UCSD-AML1 (cell line): ENCODE data around the gene CDCA7L.

ENCODE experiments used
- DNase-seq: peaks from one replicate; lab custom pipeline; 2025; ENCODE audit not compliant: unreplicated experiment; lab: John Stamatoyannopoulos, UW

CDCA7L gene, protein sequence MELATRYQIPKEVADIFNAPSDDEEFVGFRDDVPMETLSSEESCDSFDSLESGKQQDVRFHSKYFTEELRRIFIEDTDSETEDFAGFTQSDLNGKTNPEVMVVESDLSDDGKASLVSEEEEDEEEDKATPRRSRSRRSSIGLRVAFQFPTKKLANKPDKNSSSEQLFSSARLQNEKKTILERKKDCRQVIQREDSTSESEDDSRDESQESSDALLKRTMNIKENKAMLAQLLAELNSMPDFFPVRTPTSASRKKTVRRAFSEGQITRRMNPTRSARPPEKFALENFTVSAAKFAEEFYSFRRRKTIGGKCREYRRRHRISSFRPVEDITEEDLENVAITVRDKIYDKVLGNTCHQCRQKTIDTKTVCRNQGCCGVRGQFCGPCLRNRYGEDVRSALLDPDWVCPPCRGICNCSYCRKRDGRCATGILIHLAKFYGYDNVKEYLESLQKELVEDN

DNA sequence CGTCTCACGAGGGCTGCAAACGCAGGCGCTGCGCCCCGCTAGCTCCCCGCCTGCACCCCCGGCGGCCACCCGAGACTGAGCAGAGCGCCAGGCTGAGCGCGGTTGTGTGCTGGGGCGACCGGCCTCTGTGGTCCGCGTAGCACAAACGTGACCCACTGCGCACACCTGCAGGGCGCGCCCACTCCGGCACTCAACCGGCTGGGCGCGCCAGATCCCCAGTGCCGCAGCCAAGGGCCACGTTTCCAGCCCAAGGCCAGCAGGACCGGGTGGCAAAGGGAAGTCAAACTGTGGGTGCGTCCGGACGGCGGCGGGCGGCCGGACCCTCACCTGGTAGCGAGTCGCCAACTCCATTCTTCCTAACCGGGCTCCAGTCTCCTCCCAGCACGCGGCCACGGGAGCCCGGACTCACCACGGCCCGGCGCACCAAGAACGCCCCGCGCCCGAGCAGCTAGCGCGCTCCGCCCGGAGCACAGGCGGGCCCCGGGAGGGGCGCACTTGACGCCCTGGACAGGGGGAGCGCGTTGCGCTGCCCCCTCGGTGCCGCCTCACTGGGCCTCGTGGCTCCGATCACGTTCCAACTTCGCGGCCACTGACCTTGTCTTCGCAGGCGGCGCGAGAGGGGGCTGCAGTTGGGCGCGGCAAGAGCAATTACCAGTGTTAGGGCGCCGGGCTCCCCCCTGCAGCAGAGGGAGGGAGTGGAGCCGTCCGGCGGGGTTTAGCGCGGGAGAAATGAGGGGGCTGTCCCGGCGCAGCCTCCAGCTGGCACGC, at the start of gene CDCA7L:
Gene CDCA7L, minus strand, starts transcription at position 446 of the 768 bp plus-strand sequence. Its CDS starts 95 bp downstream, at position 351.
- peak; percentile 67 for DNase-seq

DNA sequence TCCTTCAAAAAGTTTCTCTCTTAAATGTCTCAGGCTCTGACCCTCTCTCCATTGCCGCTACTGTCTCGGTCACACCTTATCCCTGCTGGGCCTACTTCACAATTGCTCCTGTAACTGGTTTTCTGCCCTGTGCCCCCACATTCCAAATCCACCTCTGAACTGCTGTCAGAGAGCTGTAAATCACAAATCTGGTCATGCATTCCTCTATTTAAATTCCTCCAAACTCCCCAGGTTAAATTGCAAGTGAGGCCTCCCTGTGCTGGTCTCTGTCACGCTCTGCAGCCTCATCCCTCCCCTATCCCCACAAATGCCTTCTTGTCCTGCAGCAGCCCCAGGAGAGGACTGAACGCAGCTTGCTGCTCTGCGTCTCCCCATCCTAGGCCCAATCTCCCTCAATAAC, 40.4 kb upstream of the CDCA7L start:
- DNase-seq: no peak

DNA sequence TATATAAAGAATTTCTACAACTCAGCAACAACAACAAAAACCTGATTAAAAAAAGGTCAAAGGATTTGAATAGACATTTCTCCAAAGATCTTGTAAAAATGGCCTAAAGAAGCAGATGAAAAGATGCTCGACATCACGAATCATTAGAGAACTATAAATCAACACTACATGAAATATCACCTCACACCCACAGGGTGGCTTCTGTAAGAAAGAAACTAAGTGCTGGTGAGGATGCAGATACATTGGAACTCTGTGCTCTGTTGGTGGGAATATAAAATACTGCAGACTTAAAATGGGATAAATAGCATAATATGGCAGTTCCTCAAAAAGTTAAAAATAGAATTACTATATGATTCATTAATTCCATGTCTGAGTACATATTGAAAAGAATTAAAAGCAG, 38.3 kb upstream of the CDCA7L start:
- DNase-seq: no peak

DNA sequence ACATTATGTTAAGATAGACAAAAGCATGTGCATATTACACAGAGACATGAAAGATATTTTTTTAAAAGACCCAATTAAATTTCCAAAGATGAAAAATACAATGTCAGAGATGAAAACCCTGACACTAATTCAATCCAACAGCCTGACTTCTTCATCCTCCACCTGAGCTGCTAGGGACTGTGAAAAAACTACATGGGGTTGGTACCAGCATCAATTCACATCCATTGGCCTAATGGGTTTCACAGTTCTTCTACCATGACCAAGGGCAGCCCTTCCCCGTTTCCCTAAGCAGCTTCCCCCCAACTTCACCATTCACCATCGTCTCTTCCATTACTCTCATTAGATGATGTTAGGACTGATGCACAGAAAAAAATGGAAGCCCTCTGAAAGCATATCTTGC, 37.4 kb upstream of the CDCA7L start:
- no peak for DNase-seq

DNA sequence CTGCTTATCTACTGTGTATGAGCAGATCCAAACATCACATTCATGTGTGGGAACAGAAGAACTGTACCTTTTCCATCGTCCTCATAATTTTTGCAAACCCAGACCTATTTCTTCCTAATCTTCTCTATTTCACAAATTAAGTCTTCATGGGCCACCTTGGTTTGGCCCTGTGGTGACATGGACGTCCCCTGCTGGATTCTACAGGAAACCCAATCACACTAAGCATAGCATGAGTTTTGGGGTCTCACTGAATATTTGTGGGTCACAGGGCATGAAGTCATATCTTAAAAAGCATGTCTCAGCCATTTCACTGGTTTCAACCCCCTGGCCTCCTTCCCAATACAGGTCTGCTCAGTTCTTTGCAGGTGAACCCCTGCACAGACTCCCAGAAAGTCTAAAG, 35.8 kb upstream of the CDCA7L start:
- no peak for DNase-seq

DNA sequence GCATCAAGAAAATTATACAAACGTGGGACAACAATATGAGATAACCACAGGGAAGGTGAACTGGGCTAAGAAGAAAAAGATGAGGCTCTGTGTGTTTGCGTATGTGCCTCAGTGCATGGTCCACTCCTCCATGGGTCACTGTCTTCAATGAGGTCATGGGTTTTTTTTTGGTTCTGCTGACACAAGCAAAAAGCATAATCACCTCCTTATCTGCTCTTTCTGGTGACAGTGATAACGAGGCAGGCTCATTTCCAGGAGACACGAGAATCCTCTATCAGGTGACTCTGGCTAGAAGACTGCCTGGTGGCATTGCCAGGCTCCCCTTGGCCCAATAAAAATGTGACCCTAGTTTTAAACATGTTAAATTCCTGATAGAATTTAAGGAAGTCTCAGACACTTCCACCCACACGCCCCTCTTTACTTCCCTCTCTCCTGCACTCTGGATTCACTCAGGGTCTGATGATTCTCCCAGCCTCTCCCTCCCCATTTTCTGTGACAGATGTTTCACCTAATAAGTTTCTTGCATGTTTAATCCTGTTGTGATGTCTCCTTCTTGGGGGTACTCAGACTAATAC, 35.3 kb upstream of the CDCA7L start:
- DNase-seq: no peak

DNA sequence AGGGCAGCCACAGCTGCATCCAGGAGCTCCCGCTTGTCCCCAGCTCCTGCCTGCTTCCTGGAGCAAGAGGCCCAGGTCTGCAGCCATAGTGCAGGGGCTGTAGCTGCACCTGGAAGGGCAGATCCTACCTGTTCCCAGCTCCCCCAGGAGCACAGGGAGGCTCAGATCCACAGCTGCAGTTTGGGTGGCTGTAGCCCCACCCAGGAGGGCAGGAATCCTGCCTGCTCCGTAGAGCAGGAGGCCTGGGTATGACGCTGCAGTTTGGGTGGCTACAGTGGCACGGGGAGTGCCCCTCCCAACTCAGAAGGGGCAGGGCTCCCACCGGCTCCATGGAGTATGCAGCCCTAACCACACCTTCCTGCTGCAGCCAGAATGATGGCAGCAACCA, 26.7 kb upstream of the CDCA7L start:
- peak; percentile 33 for DNase-seq

DNA sequence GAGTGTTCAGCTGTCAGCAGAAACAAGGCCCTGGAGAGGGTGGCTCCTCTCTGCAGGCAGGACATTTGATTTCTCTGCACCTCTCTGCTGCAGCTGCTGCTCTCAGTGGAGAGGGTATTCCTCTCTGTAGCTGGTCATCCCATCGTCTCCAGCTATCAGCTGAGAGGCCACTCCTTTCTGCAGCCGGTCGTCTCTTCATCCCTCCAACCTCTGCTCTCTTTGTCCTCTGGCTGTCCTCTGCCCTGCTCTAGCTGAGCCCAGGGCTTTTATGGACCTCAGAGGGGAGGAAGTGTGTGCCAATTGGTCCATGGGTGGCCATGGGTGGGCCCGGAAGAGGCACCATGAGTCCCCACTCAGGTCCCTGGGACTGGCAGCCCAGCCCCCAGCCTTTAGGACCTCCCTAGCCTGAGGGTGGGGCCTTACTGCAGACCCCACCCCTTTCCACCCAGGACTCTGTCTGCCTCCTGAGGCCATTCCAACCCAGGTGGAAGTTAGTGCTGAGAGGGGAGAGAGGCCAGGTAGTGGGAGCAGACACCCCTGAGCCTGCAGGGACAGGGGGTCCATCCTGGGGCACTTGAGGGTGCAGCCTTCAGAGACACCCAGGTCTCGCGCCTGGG, 26.2 kb upstream of the CDCA7L start:
- no peak for DNase-seq

DNA sequence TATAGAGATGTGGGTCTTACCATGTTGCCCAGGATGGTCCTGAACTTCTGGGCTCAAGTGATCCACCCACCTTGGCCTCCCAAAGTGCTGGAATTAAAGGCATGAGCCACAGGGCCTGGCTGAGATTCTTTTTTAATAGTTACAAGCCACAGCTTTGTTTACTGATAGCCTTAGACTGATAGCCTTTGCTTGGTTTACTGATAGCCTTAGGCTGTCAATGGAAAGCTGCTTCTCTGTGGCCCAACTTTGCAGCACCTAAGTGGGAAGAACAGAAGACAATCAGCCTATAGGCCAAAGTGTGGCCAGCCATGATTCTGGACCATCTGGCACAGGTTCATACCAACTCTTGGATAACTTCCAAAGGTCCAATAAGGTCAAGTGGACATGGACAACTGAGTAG, 24.1 kb upstream of the CDCA7L start:
- no peak for DNase-seq

DNA sequence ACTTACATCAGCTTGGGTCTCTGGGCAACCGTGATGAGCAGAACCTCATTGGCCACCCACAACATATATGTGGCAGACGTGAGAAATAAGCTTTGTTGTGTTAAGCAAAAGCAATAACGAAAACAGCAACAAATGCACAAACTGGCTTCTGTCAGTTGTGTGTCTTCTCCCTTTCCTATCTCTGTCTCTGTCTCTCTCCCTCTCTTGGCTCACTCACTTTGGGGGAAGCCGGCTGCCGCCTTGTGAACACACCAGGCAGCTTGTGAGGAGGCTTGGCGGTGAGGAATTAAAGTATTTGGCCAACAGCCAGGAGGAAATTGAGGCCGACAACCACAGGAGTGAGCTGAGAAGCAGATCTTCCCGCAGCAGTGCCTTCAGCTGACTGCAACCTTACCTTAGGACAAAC, 21.9 kb upstream of the CDCA7L start:
- DNase-seq: peak; percentile 34

DNA sequence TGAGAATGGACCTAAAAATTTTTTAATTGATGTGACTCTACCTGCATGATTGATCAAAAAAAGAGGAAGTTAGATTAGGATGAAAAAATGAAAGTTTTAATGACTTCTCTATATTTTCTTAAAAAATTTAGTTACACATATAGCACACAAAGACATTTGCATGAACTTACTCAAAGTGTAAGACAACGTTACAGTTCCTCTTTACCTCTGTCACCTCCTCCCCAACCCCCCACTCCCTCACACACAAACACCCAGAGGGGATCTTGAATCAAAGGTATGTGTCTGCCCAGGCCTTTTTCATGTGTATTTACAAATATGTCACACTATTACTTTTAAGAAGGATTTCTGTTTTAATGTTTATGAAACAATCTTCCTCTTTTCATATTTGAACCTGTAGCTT, 20.6 kb upstream of the CDCA7L start:
- no peak for DNase-seq

DNA sequence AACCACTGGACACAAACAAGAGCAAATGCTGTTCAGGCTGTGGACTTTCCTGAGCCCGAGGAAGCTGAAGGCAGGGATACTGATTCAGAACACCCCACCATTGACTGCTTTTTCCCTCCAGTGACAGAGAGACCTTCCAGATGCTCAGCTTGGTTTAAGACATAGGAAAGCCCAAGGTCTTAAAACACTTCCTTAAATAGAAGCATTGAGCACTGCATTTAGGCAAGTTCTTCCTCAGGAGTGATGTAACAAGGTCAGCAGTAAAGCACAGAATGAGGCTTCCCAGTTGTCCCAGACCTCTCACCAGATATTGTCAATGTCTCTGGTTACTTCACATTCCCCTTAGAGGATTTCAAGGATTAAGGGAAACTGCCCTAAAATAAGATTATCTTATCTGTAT, 19.6 kb upstream of the CDCA7L start:
- no peak for DNase-seq

DNA sequence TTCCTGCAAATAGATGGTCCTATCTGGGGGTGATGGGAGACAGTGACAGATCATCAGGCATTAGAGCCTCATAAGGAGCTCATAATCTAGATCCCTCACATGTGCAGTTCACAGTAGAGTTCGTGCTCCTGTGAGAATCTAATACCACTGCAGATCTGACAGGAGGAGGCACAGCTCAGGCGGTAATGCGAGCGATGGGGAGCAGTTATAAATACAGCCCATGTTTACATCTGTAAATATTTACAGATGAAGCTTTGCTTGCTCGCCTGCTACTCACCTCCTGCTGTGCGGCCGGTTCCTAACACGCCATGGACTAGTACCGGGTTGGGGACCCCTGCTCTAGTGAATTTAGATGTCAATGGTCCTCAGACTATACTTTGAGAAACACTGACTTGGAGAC, 17.0 kb upstream of the CDCA7L start:
- no peak for DNase-seq

DNA sequence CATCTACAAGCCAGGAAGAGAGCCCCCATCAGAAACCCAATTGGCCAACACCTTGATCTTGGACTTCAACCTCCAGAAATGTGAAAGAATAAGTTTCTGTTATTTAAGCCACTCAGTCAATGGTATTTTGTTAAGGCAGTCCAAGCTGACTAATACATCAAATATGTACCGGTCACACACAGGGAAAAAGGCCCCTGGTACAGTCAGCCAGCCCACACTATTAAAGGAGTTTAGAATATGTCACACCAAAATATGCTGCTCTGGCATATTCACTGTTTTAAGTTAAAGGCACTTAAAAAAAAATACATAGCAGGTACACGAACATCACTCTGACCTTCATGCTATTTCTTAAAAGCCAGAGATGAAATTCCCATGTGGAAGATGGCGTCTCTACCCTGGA, 15.2 kb upstream of the CDCA7L start:
- no peak for DNase-seq

DNA sequence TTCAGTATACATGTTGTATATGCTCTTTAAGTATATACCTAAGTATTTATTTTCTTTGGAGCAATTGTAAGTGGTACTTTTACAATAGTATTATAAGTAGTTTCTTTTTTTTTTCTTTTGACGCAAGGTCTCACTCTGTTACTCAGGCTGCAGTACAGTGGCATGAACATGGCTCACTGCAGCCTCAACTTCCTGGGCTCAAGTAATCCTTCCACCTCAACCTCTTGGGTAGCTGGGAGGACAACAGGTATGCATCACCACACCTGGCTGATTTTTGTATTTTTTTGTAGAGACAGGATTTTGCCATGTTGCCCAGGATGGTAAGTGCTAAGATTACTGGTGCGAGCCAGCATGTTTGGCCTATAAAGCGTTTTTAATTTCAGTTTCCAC, 13.7 kb upstream of the CDCA7L start:
- no peak for DNase-seq

DNA sequence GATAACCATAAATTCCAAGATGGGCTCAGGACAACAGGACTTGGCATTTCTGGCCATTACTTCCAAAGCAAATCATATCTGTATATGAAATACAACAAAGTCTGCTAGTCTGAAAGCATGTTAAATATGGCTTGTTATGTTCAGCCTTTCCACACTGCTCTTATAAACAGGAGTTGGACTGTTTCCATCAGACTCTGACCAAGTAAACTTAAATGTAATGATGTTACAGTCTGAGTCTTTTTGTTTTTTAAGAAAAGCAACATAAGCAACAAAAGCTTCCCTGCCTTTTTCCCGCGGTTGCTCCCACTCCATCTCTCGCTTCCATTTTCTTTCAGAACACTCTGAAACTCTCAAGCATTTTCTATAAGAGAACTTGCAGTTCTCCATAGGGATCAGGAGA, 8.1 kb upstream of the CDCA7L start:
- DNase-seq: no peak

DNA sequence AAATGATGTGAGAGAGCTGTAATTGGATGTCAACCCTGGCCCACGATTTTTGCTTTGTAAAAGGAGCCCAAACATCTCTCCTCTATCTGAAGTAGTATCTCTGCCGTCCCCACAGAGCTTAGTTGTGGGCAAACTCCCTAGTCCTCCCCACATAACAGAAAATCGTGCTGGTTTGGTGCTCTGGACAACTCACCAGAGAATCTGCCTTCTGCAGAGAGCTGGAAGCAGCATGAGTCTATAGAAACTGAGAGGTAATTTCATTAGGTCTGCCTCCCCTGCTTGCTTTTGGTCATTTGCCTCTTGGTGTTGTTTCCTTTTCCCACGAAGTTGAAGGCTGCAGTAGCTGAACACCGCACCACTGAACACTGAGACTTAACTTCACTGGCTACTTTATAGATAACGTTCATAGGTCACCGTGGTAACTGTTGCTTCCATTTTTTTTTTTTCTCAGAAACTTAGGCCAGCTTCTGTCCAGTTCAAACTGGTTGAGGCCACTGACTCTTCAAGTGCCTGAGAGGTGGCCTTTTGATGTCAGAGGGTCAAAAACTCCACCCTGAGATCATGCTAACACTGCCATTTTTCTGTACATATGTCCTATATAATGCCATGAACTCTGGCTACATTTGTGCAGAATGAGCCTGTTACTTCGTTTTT, 3.3 kb upstream of the CDCA7L start:
- no peak for DNase-seq

DNA sequence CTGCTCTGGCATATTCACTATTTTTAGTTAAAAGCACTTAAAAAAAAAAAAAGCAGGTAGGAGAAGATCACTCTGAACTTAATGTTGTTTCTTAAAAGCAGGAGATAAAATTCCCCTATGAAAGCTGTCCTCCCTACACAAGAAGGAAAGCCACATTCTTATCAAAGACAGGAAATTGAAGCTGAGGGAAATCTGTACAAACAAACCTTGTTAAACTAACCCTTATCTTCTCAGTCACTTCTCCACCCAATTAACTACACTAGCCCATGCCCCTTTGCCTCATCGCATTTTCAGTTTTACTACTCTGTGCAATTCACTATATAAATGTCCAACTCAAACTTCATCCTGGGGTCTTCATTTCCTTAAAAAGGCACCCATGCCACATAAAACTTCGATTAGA, 2.7 kb upstream of the CDCA7L start:
- DNase-seq: no peak

DNA sequence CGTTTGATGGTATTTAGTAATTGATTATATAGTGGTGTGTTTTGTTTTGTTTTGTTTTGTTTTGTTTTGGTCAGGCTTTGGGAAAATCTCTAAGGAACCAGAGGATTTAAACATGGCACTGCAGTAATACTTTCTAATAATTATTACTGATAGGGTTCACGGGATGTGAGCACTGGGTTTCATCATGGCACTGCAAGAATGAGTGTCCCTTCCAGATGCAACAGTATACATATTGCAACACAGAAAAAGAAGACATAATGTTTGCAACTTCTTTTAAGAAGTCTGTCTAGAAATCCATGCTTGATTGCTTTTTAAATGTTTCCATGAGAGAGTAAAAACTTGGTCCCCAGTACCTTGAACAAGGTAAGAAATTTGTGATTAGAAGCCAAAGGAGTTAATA, 2.2 kb upstream of the CDCA7L start:
- DNase-seq: no peak

DNA sequence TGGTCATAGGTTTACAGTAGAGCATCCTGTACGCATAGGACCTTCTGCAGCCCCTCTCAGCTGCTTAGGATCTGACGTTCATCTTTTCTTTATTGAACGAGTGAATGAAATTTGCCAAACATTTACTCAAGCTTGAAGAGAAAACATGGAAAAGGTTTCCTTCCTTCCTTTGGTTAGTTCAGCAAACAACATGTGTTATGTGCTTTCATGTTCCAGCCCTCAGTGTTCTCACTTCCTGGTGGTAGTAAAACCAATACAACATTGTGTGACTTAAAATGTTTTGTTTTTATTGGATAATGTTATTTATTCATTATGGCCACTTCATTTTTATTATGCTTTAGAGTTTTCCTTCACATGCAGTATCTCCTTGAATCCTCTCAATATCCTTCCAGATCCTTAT, 1.4 kb upstream of the CDCA7L start:
- no peak for DNase-seq

DNA sequence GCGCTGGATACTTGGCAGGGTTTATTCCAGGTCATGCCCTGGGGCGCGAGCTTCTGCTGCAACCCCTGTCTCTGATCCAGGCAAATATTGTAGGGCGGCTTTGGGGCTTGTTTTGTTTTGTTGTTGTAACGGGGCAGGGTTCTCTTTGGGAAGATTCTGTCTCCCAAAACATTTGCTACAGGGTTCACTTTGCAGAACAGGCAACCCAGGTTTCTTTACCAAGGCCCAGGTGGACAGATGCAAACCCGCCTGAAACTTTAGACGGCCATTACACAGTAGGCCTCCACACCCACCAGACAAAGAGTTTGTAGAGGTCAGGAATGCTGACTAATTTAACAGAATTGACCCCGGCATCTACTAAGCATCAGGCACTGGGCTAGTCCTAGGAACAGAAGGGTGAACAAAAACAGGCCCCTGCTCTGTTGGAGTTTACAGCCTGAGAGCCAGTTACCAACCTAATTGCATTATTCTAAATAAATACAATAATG, 567 bp upstream of the CDCA7L start:
- DNase-seq: no peak
